Measurements from ENCODE around the gene ADD2.

ADD2 gene

DNA sequence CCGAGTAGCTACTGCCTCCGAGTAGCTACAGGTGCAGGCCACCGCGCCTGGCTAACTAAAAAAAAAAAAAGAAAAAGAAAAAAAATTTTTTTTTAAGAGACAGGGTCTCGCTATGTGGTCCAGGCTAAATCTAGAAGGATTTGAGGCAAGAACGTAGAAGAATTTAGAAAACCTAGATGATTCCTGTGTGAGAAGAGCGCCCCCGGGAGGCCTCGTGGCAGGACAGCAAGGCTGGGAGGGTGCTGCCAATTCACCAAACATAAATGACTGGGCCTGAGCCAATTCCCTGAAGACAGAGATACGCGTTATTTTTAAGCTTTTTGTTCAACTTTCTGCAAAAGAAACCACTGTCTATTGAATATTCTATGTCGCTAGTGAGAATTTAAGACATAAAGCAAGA is 124.3 kb downstream of the ADD2 start:
- H3K27ac ChIP-seq (ENCODE audit: low read depth, low read length): no peak overlapping the region
- H3K79me2 ChIP-seq (ENCODE audit: control insufficient read depth, low read length): no peaks in the 10 kb centered on the region
- H3K36me3 ChIP-seq (ENCODE audit: control insufficient read depth, low read length): no peaks in the 10 kb centered on the region
- H3K4me2 ChIP-seq (ENCODE audit: low read length): no peak overlapping the region
- no peak overlapping the region for H3K4me3 ChIP-seq (ENCODE audit: low read length)
- H3K4me1 ChIP-seq (ENCODE audit: control insufficient read depth, low read length): no peaks in the 10 kb centered on the region
- no peaks in the 10 kb centered on the region for H3K9me3 ChIP-seq (ENCODE audit: control insufficient read depth, insufficient read depth, low read length)
- H3F3A ChIP-seq (ENCODE audit: control insufficient read depth, insufficient read depth): no peaks in the 10 kb centered on the region
- H3K9me2 ChIP-seq (replicated peaks; ENCODE audit: control insufficient read depth, low read length): no peaks in the 10 kb centered on the region
- H4K20me1 ChIP-seq (ENCODE audit: control insufficient read depth, insufficient read depth, low read depth, low read length): no peaks in the 10 kb centered on the region
- H3K27me3 ChIP-seq (ENCODE audit: control insufficient read depth, low read length): peaks cover 5% of the 10 kb centered on the region; the same call in 1 of the 2 replicates
- TF ChIP-seq, protein P1, sequence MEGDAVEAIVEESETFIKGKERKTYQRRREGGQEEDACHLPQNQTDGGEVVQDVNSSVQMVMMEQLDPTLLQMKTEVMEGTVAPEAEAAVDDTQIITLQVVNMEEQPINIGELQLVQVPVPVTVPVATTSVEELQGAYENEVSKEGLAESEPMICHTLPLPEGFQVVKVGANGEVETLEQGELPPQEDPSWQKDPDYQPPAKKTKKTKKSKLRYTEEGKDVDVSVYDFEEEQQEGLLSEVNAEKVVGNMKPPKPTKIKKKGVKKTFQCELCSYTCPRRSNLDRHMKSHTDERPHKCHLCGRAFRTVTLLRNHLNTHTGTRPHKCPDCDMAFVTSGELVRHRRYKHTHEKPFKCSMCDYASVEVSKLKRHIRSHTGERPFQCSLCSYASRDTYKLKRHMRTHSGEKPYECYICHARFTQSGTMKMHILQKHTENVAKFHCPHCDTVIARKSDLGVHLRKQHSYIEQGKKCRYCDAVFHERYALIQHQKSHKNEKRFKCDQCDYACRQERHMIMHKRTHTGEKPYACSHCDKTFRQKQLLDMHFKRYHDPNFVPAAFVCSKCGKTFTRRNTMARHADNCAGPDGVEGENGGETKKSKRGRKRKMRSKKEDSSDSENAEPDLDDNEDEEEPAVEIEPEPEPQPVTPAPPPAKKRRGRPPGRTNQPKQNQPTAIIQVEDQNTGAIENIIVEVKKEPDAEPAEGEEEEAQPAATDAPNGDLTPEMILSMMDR (IDR thresholded peaks at IDR 0.05; ENCODE audit: low read depth, low read length, poor library complexity, severe bottlenecking): peak; percentile 49
- TF ChIP-seq EZH2phosphoT487 (IDR thresholded peaks at IDR 0.05; ENCODE audit: borderline replicate concordance, low read length): no peak

DNA sequence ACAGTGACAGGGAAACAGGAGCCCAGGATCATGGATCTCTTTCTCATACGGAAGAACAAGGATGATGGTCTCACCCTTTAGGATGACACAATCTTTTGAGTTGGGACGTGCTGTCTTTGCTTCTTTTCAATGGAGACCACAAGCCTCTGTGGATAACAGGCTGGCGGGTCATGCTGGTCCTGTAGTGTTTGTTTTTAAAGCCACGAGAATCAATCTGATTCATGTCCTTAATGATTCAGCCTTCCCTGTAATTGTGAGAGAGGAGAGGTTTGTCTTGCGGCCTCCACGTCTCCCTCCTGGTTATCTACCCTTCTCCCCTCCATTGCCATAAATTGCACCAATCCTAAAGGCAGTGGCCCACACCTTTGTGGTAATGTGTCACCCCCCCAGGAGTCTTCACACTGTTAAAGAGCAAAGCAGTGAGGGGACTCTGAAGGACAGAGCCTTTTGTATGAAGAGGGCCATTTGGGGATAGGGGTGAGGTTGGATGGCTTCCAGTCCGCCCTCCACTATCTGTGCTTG is 126.7 kb downstream of the ADD2 start:
- no peaks in the 10 kb centered on the region for H3K36me3 ChIP-seq (ENCODE audit: control insufficient read depth, low read length)
- no peaks in the 10 kb centered on the region for H3K4me1 ChIP-seq (ENCODE audit: control insufficient read depth, low read length)
- H3K4me3 ChIP-seq (ENCODE audit: low read length): no peak overlapping the region
- H3K9me2 ChIP-seq (replicated peaks; ENCODE audit: control insufficient read depth, low read length): no peaks in the 10 kb centered on the region
- H3K79me2 ChIP-seq (ENCODE audit: control insufficient read depth, low read length): no peaks in the 10 kb centered on the region
- TF ChIP-seq, protein P1 (IDR thresholded peaks at IDR 0.05; ENCODE audit: low read depth, low read length, poor library complexity, severe bottlenecking): no peak
- no peak for TF ChIP-seq EZH2phosphoT487 (IDR thresholded peaks at IDR 0.05; ENCODE audit: borderline replicate concordance, low read length)
- no peaks in the 10 kb centered on the region for H3K9me3 ChIP-seq (ENCODE audit: control insufficient read depth, insufficient read depth, low read length)
- H3K27ac ChIP-seq (ENCODE audit: low read depth, low read length): no peak overlapping the region
- no peaks in the 10 kb centered on the region for H4K20me1 ChIP-seq (ENCODE audit: control insufficient read depth, insufficient read depth, low read depth, low read length)
- H3F3A ChIP-seq (ENCODE audit: control insufficient read depth, insufficient read depth): no peaks in the 10 kb centered on the region
- no peak overlapping the region for H3K4me2 ChIP-seq (ENCODE audit: low read length)
- peaks cover 5% of the 10 kb centered on the region for H3K27me3 ChIP-seq (ENCODE audit: control insufficient read depth, low read length)

DNA sequence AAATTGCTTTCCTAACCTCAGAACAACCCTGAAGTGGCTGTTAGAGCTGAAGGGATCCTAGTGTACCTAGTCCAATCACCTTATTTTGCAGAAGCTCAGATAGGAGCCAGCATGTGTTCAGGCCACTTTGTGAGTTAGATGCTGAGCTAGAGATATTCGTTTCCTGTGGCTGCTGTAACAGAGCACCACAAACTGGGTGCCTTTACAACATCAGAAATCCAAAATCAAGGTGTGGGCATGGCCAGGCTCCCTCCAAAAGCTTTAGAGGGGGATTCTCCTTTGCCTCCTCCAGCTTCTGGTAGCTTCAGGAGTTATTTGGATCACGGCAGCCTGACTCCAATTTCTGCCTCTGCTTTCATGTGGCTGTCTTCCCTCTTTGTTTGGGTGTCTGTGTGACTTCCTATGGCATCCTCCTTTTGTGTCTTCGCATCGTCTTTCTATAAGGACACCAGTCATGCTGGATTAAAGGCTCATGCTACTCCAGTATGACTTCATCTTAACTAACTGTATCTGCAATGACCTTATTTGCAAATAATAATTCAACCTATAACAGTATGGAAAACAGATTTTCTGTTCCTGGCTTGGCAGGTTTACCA is 128.1 kb downstream of the ADD2 start:
- Histone ChIP-seq H4K20me1 (ENCODE audit: control insufficient read depth, insufficient read depth, low read depth, low read length) (no peaks in the 10 kb centered on the region), H3K27me3 (ENCODE audit: control insufficient read depth, low read length) (peaks cover 14% of the 10 kb centered on the region), H3K4me2 (ENCODE audit: low read length) (no peak overlapping the region), H3F3A (ENCODE audit: control insufficient read depth, insufficient read depth) (no peaks in the 10 kb centered on the region), H3K27ac (ENCODE audit: low read depth, low read length) (no peak overlapping the region), H3K9me2 (replicated peaks; ENCODE audit: control insufficient read depth, low read length) (no peaks in the 10 kb centered on the region), H3K79me2 (ENCODE audit: control insufficient read depth, low read length) (no peaks in the 10 kb centered on the region), H3K4me3 (ENCODE audit: low read length) (no peak overlapping the region), H3K9me3 (ENCODE audit: control insufficient read depth, insufficient read depth, low read length) (no peaks in the 10 kb centered on the region), H3K36me3 (ENCODE audit: control insufficient read depth, low read length) (no peaks in the 10 kb centered on the region), H3K4me1 (ENCODE audit: control insufficient read depth, low read length) (no peaks in the 10 kb centered on the region)
- no peak for TF ChIP-seq EZH2phosphoT487 (IDR thresholded peaks at IDR 0.05; ENCODE audit: borderline replicate concordance, low read length)
- TF ChIP-seq, protein P1 (IDR thresholded peaks at IDR 0.05; ENCODE audit: low read depth, low read length, poor library complexity, severe bottlenecking): no peak

Data from DOHH2 (cell line).